ENCODE results near the gene GPATCH2L. TPM values are rescaled to one million over a fixed set of nuclear protein-coding genes. Genes with fewer than 3 reads are reported as not detected.

Gene GPATCH2L
- total and polyA plus RNA-seq, 2 experiments from 2014 or later, result 18.2 to 91.4 TPM

DNA sequence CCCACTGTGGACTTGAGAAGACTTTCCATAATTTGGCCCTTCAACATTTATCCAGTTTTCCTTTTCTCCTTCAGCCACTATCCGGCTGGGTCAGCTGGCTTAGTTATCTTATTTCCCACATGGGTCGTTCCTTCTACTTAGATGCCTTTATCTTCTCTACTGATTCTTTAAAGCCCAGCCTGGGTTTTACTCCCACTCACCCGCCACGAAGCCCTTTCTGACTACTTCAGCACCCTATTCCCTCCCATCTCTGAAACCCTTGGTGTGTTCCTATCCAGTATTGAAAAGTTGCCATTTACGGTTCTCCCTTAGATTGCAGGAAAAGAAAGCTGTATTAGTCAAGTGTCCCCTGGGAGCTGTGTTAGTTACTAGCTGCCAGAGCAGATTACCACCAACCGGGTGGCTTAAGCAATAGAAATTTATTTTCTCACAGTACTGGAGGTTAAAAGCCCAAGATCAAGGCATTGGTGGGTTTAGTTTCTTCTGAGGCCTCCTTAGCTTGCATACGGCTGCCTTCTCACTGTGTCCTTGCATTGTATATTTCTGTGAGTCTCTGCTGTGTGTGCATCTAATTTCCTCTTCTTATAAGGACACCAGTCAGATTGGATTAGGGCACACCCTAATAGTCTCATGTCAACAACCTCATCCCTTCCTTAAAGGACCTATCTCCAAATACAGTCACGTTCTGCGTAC, 105.5 kb downstream of the GPATCH2L start:
- Histone ChIP-seq H3K4me3 (no peak overlapping the region), H3K27me3 (no peaks in the 10 kb centered on the region), H3K9me3 (ENCODE audit: low read depth) (no peaks in the 10 kb centered on the region), H3K4me1 (ENCODE audit: low read depth) (no peaks in the 10 kb centered on the region), H3K36me3 (no peaks in the 10 kb centered on the region), H3K27ac (no peak overlapping the region)
- peak in 1 of 2 donors; percentile 88 for DNase-seq (ENCODE audit: low read depth in 1 of 2, low spot score in 1 of 2)
- TF ChIP-seq, protein P1, sequence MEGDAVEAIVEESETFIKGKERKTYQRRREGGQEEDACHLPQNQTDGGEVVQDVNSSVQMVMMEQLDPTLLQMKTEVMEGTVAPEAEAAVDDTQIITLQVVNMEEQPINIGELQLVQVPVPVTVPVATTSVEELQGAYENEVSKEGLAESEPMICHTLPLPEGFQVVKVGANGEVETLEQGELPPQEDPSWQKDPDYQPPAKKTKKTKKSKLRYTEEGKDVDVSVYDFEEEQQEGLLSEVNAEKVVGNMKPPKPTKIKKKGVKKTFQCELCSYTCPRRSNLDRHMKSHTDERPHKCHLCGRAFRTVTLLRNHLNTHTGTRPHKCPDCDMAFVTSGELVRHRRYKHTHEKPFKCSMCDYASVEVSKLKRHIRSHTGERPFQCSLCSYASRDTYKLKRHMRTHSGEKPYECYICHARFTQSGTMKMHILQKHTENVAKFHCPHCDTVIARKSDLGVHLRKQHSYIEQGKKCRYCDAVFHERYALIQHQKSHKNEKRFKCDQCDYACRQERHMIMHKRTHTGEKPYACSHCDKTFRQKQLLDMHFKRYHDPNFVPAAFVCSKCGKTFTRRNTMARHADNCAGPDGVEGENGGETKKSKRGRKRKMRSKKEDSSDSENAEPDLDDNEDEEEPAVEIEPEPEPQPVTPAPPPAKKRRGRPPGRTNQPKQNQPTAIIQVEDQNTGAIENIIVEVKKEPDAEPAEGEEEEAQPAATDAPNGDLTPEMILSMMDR (IDR thresholded peaks at IDR 0.05; ENCODE audit: low read depth, low read length), result no peak

DNA sequence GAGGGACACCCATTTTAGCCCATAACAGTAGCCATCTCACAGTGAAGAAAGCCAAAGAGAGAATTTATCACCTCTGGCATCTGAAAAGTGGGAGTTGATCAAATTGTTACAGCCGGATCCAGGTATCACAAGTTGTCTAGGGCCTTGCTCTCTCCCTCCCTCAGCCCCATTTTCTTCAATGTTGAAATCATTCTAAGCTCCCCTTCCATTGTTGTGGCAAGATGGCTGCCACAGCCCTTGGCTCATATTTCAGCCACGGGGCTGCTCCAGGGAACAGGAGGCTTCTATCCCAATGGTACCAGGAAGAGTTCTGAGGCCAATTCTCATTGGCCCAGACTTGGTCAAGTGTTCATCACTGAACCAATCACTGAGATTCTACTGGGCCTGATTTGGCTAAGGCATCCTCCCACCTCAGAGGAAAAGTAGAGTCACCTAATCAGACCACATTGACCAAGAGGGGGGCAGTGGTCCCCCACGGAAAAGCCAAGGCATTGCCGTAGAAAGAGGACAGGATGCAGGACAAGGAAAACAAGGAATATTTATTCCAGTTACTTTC, 106.2 kb downstream of the GPATCH2L start:
- no peaks in the 10 kb centered on the region for H3K9me3 ChIP-seq (ENCODE audit: low read depth)
- H3K4me3 ChIP-seq, result no peak overlapping the region
- H3K27me3 ChIP-seq, result no peaks in the 10 kb centered on the region
- no peaks in the 10 kb centered on the region for H3K36me3 ChIP-seq
- no peaks in the 10 kb centered on the region for H3K4me1 ChIP-seq (ENCODE audit: low read depth)
- TF ChIP-seq, protein P1 (IDR thresholded peaks at IDR 0.05; ENCODE audit: low read depth, low read length), result no peak
- no peak overlapping the region for H3K27ac ChIP-seq
- no peak for DNase-seq (ENCODE audit: low read depth in 1 of 2, low spot score in 1 of 2)

DNA sequence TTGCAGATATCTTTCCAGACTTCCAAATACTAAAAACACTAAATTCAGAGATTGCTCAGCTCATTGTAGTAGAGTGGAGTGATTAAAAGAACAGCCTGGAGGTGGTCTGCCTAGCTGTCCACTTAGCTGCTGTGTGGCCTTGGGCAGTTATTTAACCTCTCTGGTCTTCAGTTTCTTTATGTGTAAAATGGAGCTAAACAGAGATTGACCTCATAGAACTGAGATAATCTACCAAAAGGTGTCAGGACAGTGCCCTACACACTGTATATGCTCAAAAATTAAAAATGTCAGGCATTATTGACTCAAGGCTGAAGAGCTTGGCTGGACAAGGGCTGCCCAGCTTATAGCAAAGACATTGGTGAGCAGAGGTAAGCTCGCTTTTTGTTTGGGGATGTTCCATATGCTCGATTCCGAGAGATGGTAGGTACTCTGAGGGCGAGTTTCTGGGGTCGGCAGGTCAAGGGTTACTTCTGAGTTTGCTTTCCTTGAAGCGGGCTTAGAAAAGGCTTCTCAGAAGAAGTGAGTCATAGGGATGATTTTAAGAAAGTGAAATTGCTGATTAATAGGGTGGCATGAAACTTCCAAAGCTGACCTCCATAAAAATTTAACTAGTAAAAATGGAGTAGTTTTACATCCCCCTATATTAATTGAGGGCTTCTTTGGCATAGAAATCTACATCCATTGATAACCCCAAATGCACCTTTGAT, 107.5 kb downstream of the GPATCH2L start:
- no peak overlapping the region for H3K27ac ChIP-seq
- no peaks in the 10 kb centered on the region for H3K27me3 ChIP-seq
- no peaks in the 10 kb centered on the region for H3K36me3 ChIP-seq
- no peak overlapping the region for H3K4me3 ChIP-seq
- DNase-seq (ENCODE audit: low read depth in 1 of 2, low spot score in 1 of 2), result no peak
- no peaks in the 10 kb centered on the region for H3K4me1 ChIP-seq (ENCODE audit: low read depth)
- TF ChIP-seq, protein P1 (IDR thresholded peaks at IDR 0.05; ENCODE audit: low read depth, low read length), result no peak
- H3K9me3 ChIP-seq (ENCODE audit: low read depth), result no peaks in the 10 kb centered on the region

DNA sequence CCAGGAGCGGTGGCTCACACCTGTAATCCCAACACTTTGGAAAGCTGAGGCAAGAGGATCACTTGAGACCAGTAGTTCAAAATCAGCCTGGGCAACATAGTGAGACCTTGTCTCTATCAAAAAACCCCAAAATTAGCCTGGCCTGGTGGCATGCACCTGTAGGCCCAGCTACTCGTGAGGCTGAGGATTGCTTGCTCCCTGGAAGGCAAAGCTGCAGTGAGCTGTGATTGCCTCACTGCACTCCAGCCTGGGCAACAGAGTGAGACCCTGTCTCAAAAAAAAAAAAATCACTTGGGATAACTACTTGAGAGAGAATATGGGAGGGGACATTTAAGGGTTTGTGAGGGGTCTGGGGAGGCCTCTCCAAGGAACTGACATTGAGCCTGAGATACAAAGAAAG, 109.0 kb downstream of the GPATCH2L start:
- TF ChIP-seq, protein P1 (IDR thresholded peaks at IDR 0.05; ENCODE audit: low read depth, low read length), result no peak
- no peaks in the 10 kb centered on the region for H3K27me3 ChIP-seq
- H3K9me3 ChIP-seq (ENCODE audit: low read depth), result no peaks in the 10 kb centered on the region
- H3K36me3 ChIP-seq, result no peaks in the 10 kb centered on the region
- no peak overlapping the region for H3K4me3 ChIP-seq
- no peaks in the 10 kb centered on the region for H3K4me1 ChIP-seq (ENCODE audit: low read depth)
- DNase-seq (ENCODE audit: low read depth in 1 of 2, low spot score in 1 of 2), result no peak
- H3K27ac ChIP-seq, result no peak overlapping the region

DNA sequence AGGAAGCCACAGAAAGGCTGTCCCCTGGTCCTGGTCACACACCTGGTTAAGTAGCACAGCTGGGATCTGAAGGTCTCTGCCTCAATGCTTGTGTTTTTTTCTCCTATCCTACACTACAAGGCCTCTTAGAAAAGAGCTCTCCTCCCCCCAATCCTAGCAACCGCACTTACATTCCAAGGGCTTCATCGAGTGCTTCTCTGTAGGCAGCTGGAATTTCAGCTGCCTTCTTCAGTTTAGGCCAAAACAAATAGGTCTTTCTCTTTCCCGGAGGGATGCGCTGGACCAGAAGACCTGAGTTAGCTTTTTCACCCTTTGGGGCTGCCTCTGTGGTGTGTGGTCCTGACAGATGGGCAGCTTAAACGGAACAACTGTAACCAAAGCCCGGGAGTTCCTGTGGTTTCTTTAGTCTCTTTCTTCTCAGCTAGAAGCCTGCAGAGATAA, 109.7 kb downstream of the GPATCH2L start:
- no peaks in the 10 kb centered on the region for H3K9me3 ChIP-seq (ENCODE audit: low read depth)
- peak; percentile 22 to 58 for DNase-seq (ENCODE audit: low read depth in 1 of 2, low spot score in 1 of 2)
- no peak overlapping the region for H3K4me3 ChIP-seq
- no peaks in the 10 kb centered on the region for H3K4me1 ChIP-seq (ENCODE audit: low read depth)
- H3K27me3 ChIP-seq, result no peaks in the 10 kb centered on the region
- no peaks in the 10 kb centered on the region for H3K36me3 ChIP-seq
- no peak overlapping the region for H3K27ac ChIP-seq
- TF ChIP-seq, protein P1 (IDR thresholded peaks at IDR 0.05; ENCODE audit: low read depth, low read length), result no peak
